ENCODE results near the gene STX18. TPM values are rescaled to one million over a fixed set of nuclear protein-coding genes. Genes with fewer than 3 reads are reported as not detected.
A peak's percentile ranks its signal among the peaks of the same experiment; 100 is the strongest.

The STX18 gene
- total RNA-seq, 1 experiment from 2014 or later = 36.5 TPM

- CTCF ChIA-PET = no interaction called here
Measured at GRCh38 chr4:4455210-4455865, 86.5 kb downstream of the STX18 start.

GRCh38 chr4:4446434-4446833 lies 95.4 kb downstream of the STX18 start:
- Mint-ChIP-seq H3K4me3 (ENCODE audit: unreplicated experiment) (no peak overlapping the region), H3K27ac (ENCODE audit: unreplicated experiment) (no peak overlapping the region), H3K27me3 (ENCODE audit: insufficient read depth, unreplicated experiment) (no peaks in the 10 kb centered on the region), H3K4me1 (ENCODE audit: low read depth, unreplicated experiment) (peaks cover 8% of the 10 kb centered on the region), H3K36me3 (ENCODE audit: insufficient read depth, unreplicated experiment) (peaks cover 5% of the 10 kb centered on the region), H3K9me3 (ENCODE audit: unreplicated experiment) (no peaks in the 10 kb centered on the region)
- CTCF ChIA-PET = no interaction called here
- no peaks in the 10 kb centered on the region for H3K27me3 ChIP-seq (replicated peaks; ENCODE audit: control insufficient read depth, insufficient read depth, low read length)
- H3K4me3 ChIP-seq (ENCODE audit: low read depth, low read length) = no peak overlapping the region
- TF ChIP-seq CTCF (IDR thresholded peaks at IDR 0.05; ENCODE audit: insufficient read depth in 1 of 2, low read depth in 1 of 2, low read length in 1 of 2, severe bottlenecking in 1 of 2, unreplicated experiment in 1 of 2) = no peak
- H3K36me3 ChIP-seq (ENCODE audit: control insufficient read depth, insufficient read depth, low read length) = no peaks in the 10 kb centered on the region
- H3K4me1 ChIP-seq = peaks cover 22% of the 10 kb centered on the region
- DNase-seq = no peak
- intact Hi-C loops (cut with micrococcal nuclease; ENCODE audit: unreplicated experiment) = no loop called here
- POLR2A ChIA-PET = no interaction called here
- H3K9me3 ChIP-seq = no peaks in the 10 kb centered on the region
- BruUV-seq (replicated peaks) = no TSS peak

More at GRCh38 chr4:4455210-4455865, 86.5 kb downstream of the STX18 start:
- Mint-ChIP-seq H3K27me3 (ENCODE audit: insufficient read depth, unreplicated experiment) (no peaks in the 10 kb centered on the region), H3K36me3 (ENCODE audit: insufficient read depth, unreplicated experiment) (peaks cover 9% of the 10 kb centered on the region), H3K4me1 (ENCODE audit: low read depth, unreplicated experiment) (no peaks in the 10 kb centered on the region), H3K27ac (ENCODE audit: unreplicated experiment) (no peak overlapping the region), H3K4me3 (ENCODE audit: unreplicated experiment) (no peak overlapping the region), H3K9me3 (ENCODE audit: unreplicated experiment) (no peaks in the 10 kb centered on the region)
- Histone ChIP-seq H3K9me3 (no peaks in the 10 kb centered on the region), H3K27me3 (replicated peaks; ENCODE audit: control insufficient read depth, insufficient read depth, low read length) (no peaks in the 10 kb centered on the region), H3K4me3 (ENCODE audit: low read depth, low read length) (no peak overlapping the region), H3K4me1 (no peaks in the 10 kb centered on the region), H3K36me3 (ENCODE audit: control insufficient read depth, insufficient read depth, low read length) (no peaks in the 10 kb centered on the region)
- DNase-seq = no peak
- TF ChIP-seq CTCF (IDR thresholded peaks at IDR 0.05; ENCODE audit: insufficient read depth in 1 of 2, low read depth in 1 of 2, low read length in 1 of 2, severe bottlenecking in 1 of 2, unreplicated experiment in 1 of 2) = no peak
- POLR2A ChIA-PET = no interaction called here
- intact Hi-C loops (cut with micrococcal nuclease; ENCODE audit: unreplicated experiment) = no loop called here
- no TSS peak for BruUV-seq (replicated peaks)

GRCh38 chr4:4443821-4444220 lies 98.0 kb downstream of the STX18 start:
- ChIA-PET POLR2A (no interaction called here), CTCF (no interaction called here)
- no TSS peak for BruUV-seq (replicated peaks)
- DNase-seq = peak; percentile 53 to 74
- no peak overlapping the region for H3K4me3 Mint-ChIP-seq (ENCODE audit: unreplicated experiment)
- intact Hi-C loops (cut with micrococcal nuclease; ENCODE audit: unreplicated experiment) = no loop called here
- peak overlapping the region; percentile 36 for H3K27ac Mint-ChIP-seq (ENCODE audit: unreplicated experiment)
- no peaks in the 10 kb centered on the region for H3K9me3 ChIP-seq
- H3K27me3 Mint-ChIP-seq (ENCODE audit: insufficient read depth, unreplicated experiment) = no peaks in the 10 kb centered on the region
- no peak for TF ChIP-seq CTCF (IDR thresholded peaks at IDR 0.05; ENCODE audit: insufficient read depth in 1 of 2, low read depth in 1 of 2, low read length in 1 of 2, severe bottlenecking in 1 of 2, unreplicated experiment in 1 of 2)
- H3K36me3 Mint-ChIP-seq (ENCODE audit: insufficient read depth, unreplicated experiment) = peaks cover 5% of the 10 kb centered on the region
- no peak overlapping the region for H3K4me3 ChIP-seq (ENCODE audit: low read depth, low read length)
- peaks cover 8% of the 10 kb centered on the region for H3K4me1 Mint-ChIP-seq (ENCODE audit: low read depth, unreplicated experiment)
- peaks cover 22% of the 10 kb centered on the region for H3K4me1 ChIP-seq
- H3K27me3 ChIP-seq (replicated peaks; ENCODE audit: control insufficient read depth, insufficient read depth, low read length) = no peaks in the 10 kb centered on the region
- H3K9me3 Mint-ChIP-seq (ENCODE audit: unreplicated experiment) = no peaks in the 10 kb centered on the region
- H3K36me3 ChIP-seq (ENCODE audit: control insufficient read depth, insufficient read depth, low read length) = no peaks in the 10 kb centered on the region; the same call in 1 of the 2 replicates
